Erythroblast (primary cell): ENCODE results near the gene MZF1.

ENCODE experiments used
- GATA1 ChIP-seq: IDR thresholded peaks from 2 replicates; pipeline ENCODE4 v1.6.1; 2011; ENCODE audit warnings: low read depth, mild to moderate bottlenecking, control low read depth, low read length, moderate library complexity
- POLR2A ChIP-seq: IDR thresholded peaks from 2 replicates; pipeline ENCODE4 v1.6.1; 2011; ENCODE audit warnings: mild to moderate bottlenecking, low read length

DNA sequence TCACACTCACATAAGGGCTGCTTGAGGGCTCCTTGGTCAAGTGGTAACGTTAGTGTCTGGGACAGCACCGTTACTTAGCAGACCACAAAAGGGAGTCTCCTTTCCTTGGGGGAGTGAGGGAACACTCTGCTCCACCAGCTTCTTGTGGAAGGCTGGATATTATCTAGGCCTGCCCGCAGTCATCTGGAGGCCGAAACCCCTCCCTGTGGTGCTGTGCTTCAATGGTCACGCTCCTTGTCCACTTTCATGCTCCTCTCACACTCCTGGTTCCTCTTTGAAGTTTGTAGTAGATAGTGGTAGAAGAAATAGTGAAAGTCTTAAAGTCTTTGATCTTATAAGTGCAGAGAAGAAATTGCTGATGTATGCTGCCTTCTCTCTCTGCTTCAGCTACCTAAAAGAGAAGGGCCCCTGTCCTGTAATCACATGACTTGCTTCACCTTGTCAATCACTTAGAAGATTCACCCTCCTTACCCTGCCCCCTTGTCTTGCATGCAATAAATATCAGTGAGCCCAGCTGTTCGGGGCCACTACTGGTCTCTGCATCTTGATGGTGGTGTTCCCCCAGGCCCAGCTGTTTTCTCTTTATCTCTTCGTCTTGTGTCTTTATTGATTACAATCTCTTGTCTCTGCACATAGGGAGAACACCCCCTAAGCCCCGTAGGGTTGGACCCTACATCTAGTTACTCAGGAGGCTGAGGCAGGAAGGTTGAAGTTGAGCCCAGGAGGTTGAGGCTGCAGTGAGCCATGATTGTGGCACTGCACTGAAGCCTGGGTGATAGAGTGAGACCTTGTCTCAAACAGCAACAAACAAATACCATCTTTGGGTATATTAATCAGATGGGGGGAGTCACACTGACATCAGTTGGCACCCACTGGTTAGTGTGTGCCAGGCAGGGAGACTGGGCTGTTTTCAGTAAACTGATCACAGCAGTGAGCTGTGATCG, 11.6 kb upstream of the MZF1 start:
- TF ChIP-seq POLR2A, result peak; percentile 83
- TF ChIP-seq GATA1, result no peak
